RPMI8226 (cell line): ENCODE results near the gene ALG14.
A peak's percentile ranks its signal among the peaks of the same experiment; 100 is the strongest.
"Not testable (repeated sequence)": the region's sequence is repeated elsewhere in the genome, so short reads cannot be mapped to it uniquely, and the experiment has no call there.

Experiments
- DNase-seq: peaks from one replicate; pipeline ENCODE4 v3.0.0-alpha.2; 2015

Gene ALG14, protein sequence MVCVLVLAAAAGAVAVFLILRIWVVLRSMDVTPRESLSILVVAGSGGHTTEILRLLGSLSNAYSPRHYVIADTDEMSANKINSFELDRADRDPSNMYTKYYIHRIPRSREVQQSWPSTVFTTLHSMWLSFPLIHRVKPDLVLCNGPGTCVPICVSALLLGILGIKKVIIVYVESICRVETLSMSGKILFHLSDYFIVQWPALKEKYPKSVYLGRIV

DNA sequence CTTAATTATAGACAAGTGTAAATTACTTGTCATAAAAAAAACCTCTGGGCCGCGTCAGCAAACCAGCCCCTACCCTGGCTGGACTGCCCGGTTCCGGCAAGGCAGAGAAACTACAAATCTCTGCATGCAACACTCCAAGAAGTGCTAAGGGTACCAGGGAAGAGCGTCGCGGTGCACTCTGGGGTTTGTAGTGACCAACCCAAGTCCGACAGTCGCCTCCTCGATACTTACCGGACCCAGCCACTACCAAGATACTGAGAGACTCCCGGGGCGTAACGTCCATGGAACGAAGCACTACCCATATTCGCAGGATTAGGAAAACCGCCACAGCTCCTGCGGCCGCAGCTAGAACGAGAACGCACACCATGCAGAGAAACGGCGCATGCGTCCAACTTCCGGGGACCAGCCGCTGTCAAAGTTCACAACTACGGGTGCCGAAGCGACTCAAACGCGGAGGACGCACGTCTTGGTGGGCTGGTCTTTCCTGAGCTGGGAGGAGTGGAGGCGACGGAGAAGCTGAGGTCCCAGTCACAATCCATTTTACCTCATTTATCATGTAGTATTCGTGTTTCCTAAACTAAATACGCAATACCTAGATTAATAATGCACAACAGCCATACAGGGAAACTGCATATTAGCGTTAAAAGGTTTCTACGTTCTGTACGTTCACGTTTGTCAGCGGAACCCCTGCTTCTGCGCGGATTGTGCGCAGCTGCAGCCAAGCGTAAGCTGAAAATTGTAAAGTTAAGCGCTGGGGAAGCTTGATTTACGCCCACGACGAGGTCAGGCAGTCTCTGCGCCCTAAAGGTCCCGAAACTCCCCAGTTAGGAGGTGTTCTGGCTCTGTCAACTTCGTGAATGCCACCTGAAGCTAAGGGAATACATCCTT, at the start of gene ALG14:
Gene ALG14 (minus strand): TSS at position 420 of the 888 bp plus-strand sequence. CDS start 53 bp downstream, at position 367.
- DNase-seq: peak; percentile 90

DNA sequence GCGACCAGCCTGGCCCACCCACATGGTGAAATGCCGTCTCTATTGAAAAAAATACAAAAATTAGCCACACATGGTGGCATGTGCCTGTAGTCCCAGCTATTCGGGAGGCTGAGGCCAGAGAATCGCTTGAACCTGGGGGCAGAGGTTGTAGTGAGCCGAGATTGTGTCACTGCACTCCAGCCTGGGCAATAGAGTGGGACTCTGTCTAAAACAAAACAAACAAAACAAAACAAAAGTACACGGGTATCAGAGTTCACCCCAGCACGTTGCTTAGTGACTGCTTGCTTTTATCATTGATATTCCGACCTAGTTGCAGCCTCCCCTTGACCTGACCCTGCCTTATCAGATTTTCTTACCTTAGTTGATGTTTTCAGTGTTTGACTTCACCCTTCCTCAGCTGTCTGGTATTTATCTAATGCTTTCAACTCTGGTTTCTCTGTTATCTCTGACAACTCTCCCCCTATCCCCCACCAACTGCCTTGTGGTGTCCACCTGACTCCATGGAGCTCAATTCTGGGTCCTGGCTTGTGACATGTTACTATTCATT, 49.5 kb upstream of the ALG14 start:
- no peak for DNase-seq

DNA sequence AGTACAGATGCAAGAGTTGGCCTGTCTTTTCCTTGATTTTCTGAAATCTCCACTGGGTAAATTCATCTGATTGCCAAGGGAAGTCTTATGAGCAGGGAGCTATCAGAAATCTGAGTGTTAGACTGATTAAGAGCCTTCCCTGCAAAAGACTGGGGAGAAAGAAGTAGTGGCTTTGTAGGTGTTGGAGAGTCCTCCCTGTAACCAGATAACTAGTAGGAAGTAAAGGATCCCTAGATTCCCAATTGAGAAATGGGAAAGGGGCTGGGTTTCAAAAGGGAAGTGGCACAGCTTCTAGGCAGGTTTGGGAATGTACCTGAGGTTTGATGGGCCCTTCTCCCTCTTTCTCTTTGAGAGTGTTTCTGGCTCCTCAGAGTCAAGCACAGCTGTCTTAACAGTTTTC, 46.5 kb upstream of the ALG14 start:
- no peak for DNase-seq

DNA sequence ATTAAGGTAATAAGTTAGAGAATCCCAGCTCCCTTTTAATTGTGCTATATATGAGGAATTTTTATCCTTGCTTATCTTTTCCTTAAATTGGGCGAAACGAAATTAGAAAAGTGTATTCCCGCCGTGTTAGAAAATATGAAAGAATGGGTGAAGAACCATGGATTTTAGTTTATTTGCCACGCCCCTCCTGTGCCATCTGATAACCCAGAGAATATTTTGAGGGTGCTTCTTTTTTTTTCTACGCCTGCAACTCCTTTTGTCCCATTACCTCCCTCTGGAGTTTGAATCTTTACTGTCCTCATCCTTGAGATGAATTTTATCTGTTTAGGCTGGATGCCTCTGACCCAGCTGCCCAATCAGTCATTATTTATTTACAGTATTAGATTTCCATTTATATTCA, 46.0 kb upstream of the ALG14 start:
- DNase-seq: no peak

DNA sequence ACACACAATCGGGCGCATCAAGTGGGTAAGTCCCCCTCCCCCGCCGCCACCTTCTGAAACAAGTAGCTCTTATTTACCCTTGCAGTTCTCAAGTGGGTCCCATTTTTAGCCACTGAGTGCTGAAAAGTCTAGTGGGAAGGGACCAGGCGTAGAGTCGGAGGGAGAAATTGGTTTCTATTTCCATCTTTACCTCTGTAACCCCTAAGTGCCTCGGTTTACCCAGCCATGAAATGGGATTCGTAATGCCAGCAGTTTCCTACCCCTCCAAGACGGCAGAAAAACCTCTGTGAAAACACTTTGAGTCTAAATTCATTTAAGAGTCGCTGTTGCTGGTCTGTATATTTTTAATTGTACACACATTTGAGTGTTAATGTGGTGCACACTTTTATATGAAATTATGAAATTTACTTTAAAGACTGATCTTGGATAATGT, 45.3 kb upstream of the ALG14 start:
- DNase-seq: peak; percentile 3

DNA sequence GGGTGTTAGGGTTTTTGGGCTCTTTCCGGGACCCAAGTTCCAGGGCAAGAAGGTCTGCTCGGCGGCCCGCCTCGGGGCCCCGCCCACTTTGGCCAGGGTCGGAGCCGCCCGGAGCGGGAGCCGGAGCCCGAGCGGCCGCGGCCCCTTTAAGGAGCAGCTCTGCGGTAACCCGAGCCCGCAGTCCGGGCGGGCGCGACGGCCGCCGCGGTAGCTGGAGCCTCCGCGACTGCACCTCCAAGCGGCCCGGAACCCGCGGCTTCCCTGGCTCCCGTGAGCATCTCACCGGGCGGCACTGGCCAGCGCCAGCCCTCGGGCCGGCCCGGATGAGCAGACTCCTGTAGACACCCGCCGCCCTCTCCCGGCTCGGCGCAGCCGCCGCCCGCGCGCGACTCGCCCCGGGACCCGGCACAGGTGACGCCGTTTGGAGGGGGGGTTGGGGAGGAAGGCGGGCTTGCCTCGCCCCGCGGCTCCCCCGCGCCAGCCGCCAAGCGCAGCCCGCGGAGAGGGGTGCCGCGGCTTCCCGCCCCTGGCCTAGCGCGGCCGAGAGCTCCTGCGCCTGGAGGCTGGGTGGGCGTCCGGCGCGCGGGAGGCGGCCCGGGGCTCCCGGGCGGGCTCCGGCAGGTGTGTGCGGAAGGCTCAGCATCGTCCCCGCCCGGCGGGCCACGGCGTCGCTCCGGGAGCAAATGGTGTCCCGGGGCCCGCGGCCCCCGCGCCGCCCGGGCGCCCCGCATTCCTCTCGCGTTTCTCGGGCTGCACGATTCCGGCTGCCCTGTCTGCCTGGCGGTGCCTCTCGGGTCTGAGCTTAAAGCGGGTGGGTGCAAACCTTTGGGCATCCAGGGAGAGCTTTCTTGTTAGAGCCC, 44.7 kb upstream of the ALG14 start, which contains the start of gene TLCD4:
Gene TLCD4 (plus strand): TSS at position 149 of the 860 bp plus-strand sequence. CDS start 26,547 bp downstream, outside the sequence.
- DNase-seq: peak; percentile 24

DNA sequence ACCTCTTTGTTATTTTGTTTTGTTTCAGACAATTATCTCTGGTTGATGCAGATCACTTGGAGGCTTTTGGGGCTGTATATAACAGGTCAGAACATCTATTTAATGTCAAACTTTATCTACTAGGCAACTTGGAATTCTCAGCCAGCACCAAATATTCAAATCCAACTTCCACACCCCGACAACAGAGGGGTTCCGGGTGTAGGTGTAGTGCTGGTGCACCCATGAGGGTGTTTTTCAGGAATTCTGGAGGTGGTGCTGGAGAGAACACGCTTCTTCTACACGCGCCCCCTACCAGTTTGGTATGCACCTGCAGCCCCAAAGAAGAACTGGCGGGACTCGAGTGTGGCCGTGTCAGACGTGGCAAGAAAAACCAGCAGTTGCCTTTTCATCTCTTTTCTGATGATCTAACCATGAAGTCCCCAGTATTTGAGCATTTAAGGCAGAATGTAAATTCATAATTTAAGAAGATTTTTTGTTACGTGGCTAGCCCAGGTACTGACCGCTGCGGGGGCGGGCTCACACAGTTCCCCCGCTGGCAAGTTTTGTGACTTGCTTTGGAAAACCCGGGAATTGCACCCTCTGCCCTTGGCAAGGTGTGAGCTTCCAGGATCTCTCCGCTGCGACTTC, 43.9 kb upstream of the ALG14 start:
- peak; percentile 66 for DNase-seq

DNA sequence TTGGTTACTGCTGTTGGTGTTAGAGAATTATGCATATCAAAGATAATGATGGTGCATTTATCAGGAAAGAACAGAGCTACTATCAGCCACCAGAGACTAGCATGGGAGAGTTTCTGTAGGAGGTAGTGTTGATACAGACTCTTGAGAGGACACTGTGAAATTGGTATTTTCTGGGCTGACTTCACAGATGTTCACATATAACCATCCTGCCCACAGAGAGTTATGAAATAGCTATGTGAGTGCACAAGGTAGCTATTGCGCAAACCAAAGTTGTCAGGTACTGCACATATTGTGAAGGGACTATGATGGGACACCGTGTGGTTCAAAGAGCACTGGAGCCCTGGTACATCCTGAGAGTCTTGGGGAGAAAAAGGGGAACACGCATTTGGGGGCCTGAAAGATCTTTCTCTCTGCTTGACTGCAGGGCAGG, 43.0 kb upstream of the ALG14 start:
- no peak for DNase-seq

DNA sequence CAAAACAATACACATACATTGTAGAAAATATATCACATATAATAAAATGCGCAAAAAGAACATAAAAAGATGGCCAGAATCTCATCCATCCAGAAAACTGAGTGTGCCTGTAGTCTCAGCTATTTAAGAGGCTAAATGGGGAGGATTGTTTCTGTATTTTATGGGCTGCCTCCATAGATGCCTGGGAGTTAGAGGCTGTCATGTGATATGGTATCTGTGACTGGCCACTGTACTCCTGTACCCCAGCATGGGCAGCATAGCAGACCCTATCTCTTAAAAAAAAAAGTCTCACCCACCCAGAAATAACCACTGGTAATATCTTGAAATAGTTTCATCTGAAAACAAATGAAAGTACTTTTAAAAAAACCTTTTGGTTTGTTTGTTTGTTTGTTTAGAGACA, 40.9 kb upstream of the ALG14 start:
- no peak for DNase-seq

DNA sequence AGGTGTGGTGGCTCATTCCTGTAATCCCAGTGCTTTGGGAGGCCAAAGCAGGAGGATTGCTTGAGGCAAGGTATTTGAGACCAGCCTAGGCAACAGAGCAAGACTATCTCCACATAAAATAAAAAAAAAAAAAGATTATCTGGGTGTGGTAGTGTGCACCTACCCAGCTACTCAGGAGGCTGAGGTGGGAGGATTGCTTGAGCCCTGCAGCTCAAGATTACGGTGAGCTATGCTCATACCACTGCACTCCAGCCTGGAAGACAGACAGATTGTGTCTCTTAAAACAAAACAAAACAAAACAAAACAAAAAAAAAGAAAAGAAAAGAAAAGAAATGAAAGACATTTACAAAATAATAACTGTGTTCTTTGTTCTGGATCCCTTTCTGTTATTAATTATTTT, 38.3 kb upstream of the ALG14 start:
- no peak for DNase-seq

DNA sequence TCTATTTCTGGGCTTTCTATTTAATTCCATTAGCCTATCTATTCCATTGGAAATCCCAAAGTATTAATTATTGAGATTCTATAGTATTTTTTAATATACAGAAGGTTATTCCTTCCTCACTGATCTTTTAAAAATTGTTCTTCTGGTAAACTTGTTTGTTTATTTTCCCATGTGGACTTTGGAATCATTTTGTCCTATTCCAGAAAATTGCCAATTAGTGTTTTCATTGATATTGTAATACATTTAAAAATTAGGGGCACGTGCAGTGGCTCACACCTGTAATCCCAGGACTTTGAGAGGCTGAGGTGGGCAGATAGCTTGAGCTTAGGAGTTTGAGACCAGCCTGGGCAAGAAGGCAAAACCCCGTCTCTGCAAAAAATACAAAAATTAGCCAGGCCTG, 36.0 kb upstream of the ALG14 start:
- no peak for DNase-seq

DNA sequence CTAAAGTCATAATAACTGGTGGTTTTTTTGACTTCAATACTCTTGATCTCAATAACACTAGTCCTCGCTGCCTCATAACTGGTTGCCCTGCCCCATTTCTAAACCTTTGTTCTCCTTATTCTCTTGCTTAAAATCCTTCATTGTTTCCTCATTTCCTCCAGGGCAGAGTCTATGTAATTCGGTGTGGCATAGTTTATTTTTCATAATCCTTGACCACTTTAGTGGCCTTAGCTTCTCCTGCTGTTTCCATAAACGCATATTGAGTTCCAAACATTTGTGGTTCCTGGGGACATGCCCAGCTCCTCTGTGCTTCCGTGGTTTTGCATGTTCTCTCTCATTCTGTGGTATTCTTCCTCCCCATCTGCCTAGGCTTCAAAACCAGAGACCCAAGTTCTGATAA, 25.4 kb upstream of the ALG14 start:
- no peak for DNase-seq

DNA sequence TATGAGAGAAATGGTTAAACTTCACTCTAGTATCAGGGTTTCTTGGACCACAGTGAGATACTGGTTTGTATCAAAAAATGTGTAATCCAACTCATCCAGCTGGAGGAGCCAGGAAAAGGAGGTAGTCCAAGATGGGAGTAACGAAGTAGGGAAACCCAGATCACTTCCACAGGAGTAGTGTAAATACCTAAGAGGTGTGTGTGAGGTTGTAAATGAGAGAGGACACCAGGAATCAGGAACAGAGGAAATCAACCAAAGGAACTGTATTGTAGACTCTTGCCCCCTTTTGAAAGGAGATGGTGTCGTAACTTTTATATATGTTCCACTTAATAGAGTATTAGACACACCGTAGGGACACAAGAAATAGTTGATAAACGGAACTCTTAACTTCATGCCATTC, 24.7 kb upstream of the ALG14 start:
- DNase-seq: no peak

DNA sequence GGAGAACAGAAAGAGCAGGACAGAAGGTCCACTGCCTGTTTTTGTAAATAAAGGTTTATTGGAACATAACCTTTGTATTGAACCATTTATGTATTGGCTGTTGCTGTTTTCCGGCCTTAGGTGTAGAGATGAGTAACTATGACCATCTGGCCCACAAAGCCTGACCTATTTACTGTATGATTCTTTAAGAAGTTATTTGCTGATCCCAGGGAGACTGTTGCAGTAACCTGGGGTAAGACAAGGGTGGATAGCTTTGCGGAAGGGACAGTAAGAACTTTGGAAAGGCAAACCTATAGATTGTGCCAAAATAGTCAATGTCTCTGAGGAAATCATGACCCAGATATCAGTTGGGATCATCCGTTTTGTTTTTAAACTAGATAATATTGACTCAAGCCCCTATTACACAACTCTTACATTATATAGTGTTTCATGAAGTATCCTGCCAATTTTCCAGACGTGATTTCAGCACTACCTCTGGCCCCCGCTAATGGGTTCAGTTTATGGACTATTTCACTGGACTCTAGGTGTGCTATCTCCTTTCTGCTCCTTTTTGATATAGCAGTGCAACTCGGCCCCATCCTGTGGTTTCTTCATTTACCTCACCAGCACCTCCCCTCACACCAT, 23.6 kb upstream of the ALG14 start:
- no peak for DNase-seq

DNA sequence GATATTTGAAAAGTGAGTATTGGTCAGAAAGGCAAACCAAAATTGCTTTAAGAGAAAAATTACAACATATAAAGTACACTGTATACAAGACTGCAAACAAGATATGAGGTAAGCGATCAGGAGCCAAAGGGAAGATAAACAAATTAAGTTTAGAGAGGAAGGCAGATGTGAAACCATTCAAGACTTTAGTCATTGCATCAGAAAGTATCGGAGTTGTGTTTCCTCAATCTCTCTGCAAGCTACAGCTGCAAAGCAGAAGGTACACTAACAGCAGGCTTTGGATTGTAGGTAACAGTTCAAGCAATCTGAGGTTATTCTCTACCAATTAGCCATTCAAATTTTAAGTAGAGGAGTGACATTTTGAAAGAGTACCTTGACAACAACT, 23.1 kb upstream of the ALG14 start:
- DNase-seq: no peak

DNA sequence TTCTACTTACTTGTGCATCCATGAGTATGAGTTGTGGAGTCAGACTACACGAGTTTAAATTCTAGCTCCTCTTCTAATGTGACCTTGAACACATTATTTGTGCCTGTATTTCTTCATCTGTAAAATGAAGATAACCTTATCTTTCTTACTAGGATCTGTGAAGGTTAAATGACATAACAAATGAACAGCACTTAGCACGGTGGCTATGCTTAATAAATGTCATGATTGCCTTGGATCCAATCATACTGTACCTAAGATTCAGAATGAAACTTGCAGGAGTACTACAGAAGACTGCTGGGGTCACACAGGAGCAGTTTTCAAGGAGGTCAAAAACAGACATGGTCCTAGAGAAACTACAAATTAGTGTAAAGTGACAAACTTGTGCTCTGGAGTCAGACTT, 22.2 kb upstream of the ALG14 start:
- DNase-seq: no peak

DNA sequence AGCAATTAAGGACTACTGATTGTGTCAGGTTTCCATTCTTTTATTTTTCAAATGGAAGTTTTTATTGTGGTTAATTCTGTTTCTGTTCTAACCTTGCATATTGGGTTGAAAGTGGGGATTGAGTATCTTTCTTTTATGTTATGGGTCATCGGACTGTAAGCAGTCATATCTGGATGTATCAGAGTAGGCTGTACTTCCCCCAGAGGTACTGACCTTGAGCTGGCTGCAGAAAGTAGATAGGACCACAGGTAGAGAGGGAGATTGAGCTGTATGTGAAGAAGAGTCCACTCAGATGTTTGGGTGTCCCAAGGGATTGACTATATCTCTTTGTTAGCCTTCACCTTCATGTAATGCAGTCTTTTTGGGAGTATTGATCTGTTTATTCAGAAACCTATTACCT, 20.5 kb upstream of the ALG14 start:
- no peak for DNase-seq

DNA sequence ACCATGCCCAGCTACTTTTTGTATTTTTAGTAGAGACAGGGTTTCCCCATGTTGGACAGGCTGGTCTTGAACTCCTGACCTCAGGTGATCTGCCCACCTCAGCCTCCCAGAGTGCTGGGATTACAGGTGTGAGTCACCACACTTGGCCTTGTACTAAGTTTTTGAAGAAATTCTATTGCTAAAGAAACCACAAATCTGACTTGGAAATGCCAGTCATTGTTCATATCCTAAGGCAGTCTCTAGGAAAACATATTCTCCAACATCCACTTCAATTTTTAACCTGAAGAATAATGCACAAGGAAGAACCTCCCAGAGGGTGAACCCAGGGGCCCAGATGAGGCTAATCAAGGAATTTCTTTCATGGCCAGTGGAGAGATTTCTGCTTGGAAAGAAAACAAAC, 20.1 kb upstream of the ALG14 start:
- not testable (repeated sequence) for DNase-seq

DNA sequence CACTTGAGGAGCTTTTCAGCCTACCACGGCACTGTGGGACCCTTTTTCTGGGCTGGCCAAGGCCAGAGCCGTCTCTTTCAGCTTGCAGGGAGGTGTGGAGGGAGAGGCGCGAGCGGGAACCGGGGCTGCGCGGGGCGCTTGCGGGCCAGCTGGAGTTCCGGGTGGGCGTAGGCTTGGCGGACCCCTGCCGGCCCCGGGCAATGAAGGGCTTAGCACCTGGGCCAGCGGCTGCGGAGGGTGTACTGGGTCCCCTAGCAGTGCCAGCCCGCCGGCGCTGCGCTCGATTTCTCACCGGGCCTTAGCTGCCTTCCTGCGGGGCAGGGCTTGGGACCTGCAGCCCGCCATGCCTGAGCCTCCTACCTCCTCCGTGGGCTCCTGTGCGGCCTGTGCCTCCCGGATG, 18.5 kb upstream of the ALG14 start:
- not testable (repeated sequence) for DNase-seq

DNA sequence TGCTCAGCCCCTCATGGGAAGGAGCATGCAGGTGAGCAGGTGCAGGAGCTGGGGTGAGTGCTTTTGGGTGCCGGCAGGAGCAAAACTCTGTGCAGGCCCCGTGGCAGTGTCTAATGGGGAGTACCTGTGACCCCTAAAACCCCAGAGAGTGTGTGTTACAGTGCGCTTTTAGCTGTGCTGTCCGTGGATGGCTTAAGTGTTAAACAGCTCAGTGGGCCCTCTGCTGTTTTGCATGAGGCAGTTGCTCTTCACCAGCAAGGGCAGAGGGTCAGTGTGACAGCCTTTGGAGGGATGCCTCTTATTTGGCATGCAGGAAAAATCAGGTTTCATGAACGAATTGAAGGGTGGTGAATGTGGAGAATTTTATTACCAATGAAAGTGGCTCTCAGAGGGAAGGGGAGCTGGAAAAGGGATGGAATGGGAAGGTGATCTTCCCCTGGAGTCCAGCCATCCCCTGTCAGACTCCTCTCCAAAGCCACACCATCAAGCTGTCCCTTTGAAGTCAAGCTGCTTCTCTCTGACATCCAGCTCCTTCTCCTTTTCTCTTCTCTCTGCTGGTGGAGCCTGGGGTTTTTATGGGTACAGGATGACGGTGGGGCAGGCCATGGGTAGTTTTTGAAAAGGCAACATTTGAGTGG, 17.0 kb upstream of the ALG14 start:
- DNase-seq: no peak

DNA sequence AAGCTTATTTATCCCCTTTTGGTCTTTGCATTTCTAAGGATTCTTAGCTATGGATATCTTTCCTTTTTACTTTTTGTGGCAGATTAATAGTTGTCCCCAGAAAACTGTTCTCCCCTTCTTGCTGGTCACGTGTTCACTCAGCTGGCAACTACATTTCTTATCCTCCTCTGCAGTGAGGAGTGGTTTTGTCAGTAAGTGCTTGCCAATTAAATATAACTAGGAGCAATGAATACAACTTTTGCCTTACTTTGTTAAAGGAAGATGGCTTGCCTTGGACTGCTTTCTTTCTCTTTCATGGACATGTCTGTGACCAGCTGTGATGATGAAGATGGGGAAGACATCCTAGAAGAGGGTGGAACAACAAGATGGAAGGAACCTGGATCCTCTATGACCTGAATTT, 15.6 kb upstream of the ALG14 start:
- DNase-seq: no peak
